ENCODE data around the gene CYSTM1. TPM values are rescaled to one million over a fixed set of nuclear protein-coding genes. Genes with fewer than 3 reads are reported as not detected.

CYSTM1 gene
- polyA plus RNA-seq, 1 experiment, result 33.1 TPM

DNA sequence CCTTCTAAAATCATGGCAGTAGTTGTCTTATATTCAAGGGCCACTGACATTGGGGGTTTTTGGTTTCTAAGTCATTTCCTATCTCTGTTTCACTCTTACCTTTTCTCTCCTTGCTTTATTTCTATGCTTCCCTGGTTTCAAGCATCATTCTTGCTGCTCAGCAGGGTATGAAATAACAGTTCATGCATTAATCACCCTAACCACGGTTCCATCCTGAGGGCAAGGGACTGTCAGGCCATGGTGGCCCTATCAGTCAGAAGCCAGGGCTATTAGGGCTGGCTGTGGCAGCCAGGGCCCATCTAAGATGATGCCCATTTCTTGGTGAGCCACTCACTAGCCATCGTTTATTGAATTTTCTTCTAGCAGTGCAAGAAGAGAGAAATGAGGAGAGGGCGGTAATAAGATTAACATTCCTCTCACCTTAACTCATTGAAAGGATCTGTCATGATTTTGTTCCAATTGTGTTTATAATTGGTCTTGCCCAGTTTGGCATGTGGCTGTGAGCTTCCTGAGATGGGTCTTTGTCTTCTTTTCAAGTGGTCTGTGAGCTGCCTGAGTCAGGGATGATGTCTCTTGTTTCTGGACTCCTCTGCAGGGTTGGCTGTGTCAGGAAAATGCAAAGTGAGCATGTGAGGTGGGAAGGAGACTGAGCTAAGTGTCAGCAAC lies 45.2 kb downstream of the CYSTM1 start:
- Histone ChIP-seq H3K4me3 (ENCODE audit: low read depth, low read length) (no peak overlapping the region), H3K36me3 (ENCODE audit: control insufficient read depth, insufficient read depth, low read length) (no peaks in the 10 kb centered on the region), H3K27me3 (ENCODE audit: control insufficient read depth, insufficient read depth, low read length) (no peaks in the 10 kb centered on the region)
- no peak for DNase-seq (ENCODE audit: low read depth)
- ChIA-PET POLR2A (no interaction called here), CTCF (interaction anchor here (0.7 to 2.7 kb wide), 4 partner anchors 9 to 75 kb away, joined by 3 to 11 read pairs (median 6); no protein-coding TSS in a partner anchor)
- TF ChIP-seq, protein P1, sequence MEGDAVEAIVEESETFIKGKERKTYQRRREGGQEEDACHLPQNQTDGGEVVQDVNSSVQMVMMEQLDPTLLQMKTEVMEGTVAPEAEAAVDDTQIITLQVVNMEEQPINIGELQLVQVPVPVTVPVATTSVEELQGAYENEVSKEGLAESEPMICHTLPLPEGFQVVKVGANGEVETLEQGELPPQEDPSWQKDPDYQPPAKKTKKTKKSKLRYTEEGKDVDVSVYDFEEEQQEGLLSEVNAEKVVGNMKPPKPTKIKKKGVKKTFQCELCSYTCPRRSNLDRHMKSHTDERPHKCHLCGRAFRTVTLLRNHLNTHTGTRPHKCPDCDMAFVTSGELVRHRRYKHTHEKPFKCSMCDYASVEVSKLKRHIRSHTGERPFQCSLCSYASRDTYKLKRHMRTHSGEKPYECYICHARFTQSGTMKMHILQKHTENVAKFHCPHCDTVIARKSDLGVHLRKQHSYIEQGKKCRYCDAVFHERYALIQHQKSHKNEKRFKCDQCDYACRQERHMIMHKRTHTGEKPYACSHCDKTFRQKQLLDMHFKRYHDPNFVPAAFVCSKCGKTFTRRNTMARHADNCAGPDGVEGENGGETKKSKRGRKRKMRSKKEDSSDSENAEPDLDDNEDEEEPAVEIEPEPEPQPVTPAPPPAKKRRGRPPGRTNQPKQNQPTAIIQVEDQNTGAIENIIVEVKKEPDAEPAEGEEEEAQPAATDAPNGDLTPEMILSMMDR (IDR thresholded peaks at IDR 0.05; ENCODE audit: insufficient read depth, low read depth, low read length), result no peak

DNA sequence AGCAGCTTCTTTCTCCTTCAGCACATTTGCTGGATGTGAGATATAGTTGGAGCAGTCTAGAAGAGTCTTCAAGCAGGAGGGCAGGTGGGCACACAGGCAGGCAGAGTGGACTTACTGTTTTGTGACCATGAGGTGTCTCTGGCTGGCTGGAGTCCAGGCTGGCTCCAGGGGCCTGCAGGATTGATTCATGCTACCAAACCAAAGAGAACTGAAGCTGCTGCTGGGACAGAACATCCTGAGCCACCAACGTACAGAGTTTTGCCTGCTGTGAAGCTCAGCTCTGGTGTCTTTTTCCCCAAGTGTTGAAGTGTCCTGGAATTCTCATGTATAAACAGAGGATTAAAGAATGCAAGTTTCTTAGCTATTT lies 45.7 kb downstream of the CYSTM1 start:
- no peak for DNase-seq (ENCODE audit: low read depth)
- POLR2A ChIA-PET, result no interaction called here

DNA sequence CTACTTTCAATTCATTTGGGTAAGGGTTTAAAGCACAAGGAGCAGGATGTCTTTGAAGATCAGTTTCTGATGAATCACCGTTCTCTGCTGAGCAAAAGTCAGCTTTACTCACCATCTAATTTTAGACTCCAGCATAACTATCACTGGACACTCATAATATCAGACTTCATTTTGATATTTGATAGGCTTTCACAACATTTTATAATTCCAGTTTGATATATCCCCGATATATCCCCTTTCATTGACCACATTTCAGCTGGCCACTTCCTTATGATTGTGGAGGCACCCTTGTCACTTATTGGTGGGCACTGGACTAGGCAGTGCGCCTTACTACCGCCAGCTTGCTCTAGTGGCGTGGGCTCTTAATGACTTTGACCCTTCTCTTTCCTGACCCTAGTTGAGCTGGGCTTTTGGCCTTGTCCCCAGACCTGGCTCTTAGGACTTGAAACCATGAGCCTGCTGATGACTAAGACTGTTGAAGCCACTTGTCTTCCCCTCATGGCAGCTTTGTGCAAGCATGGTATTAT lies 46.8 kb downstream of the CYSTM1 start:
- ChIA-PET CTCF (interaction anchor here (0.7 to 2.5 kb wide), 2 partner anchors 18 to 23 kb away, joined by 4 to 8 read pairs; no protein-coding TSS in a partner anchor), POLR2A (interaction anchor here (0.5 kb wide), 1 partner anchor 13 kb away, joined by 3 read pairs; no protein-coding TSS in a partner anchor)
- H3K36me3 ChIP-seq (ENCODE audit: control insufficient read depth, insufficient read depth, low read length), result no peaks in the 10 kb centered on the region
- H3K27me3 ChIP-seq (ENCODE audit: control insufficient read depth, insufficient read depth, low read length), result no peaks in the 10 kb centered on the region
- no peak overlapping the region for H3K4me3 ChIP-seq (ENCODE audit: low read depth, low read length)
- peak; percentile 43 for DNase-seq (ENCODE audit: low read depth)
- TF ChIP-seq, protein P1 (IDR thresholded peaks at IDR 0.05; ENCODE audit: insufficient read depth, low read depth, low read length), result no peak

More for the DNA sequence above, 45.7 kb downstream of the CYSTM1 start:
- Histone ChIP-seq H3K4me3 (ENCODE audit: low read depth, low read length) (no peak overlapping the region), H3K36me3 (ENCODE audit: control insufficient read depth, insufficient read depth, low read length) (no peaks in the 10 kb centered on the region), H3K27me3 (ENCODE audit: control insufficient read depth, insufficient read depth, low read length) (no peaks in the 10 kb centered on the region)
- TF ChIP-seq, protein P1 (IDR thresholded peaks at IDR 0.05; ENCODE audit: insufficient read depth, low read depth, low read length), result no peak
- CTCF ChIA-PET, result interaction anchor here (0.7 to 2.7 kb wide), 3 partner anchors 15 to 75 kb away, joined by 3 to 11 read pairs (median 8); no protein-coding TSS in a partner anchor

DNA sequence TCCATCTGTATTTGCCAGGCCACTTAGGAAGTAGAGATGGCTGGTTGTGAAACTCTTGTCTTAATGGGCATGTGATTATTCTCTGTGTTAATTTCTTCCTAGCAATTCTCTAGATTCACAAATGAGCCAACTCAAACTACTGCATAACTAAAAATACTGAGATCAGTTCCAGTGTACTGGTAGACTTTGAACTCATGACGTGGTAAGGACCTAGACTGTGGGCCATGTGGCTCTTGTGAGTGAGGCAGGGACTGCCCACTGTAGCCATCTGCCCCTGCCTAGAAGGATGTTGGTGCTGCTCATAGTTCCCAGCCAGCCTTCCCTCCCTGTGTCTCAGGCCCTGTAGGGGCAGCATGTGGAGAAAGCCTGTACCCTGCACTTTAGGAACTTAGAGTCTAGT lies 47.4 kb downstream of the CYSTM1 start:
- no peaks in the 10 kb centered on the region for H3K36me3 ChIP-seq (ENCODE audit: control insufficient read depth, insufficient read depth, low read length)
- TF ChIP-seq, protein P1 (IDR thresholded peaks at IDR 0.05; ENCODE audit: insufficient read depth, low read depth, low read length), result no peak
- no peaks in the 10 kb centered on the region for H3K27me3 ChIP-seq (ENCODE audit: control insufficient read depth, insufficient read depth, low read length)
- ChIA-PET POLR2A (no interaction called here), CTCF (interaction anchor here (2.5 kb wide), 1 partner anchor 22 kb away, joined by 8 read pairs; no protein-coding TSS in a partner anchor)
- DNase-seq (ENCODE audit: low read depth), result no peak
- H3K4me3 ChIP-seq (ENCODE audit: low read depth, low read length), result no peak overlapping the region

DNA sequence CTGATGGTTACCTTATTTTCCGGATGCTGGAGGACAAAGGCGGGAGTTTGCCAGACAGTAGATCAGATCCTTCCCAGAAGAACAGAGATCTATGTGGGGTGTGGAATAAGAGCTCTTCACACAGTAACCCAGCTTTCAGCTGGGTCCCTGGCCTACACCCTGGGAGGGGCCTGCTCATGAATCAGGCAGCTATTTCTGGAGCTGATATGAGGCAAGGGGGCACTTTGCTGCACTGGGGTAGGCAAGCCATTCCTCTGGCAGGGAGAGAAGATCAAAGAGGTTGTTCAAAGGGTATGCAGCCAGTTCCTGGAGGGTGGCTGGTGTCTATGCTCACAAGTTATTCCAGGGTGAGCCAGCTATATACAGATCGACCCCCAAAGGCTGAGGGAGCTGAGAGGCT lies 48.6 kb downstream of the CYSTM1 start:
- DNase-seq (ENCODE audit: low read depth), result no peak
- POLR2A ChIA-PET, result no interaction called here
- H3K36me3 ChIP-seq (ENCODE audit: control insufficient read depth, insufficient read depth, low read length), result no peaks in the 10 kb centered on the region
- CTCF ChIA-PET, result interaction anchor here (1.0 to 1.7 kb wide), 3 partner anchors 16 to 133 kb away, joined by 3 to 5 read pairs (median 4); no protein-coding TSS in a partner anchor
- TF ChIP-seq, protein P1 (IDR thresholded peaks at IDR 0.05; ENCODE audit: insufficient read depth, low read depth, low read length), result no peak
- H3K27me3 ChIP-seq (ENCODE audit: control insufficient read depth, insufficient read depth, low read length), result no peaks in the 10 kb centered on the region
- no peak overlapping the region for H3K4me3 ChIP-seq (ENCODE audit: low read depth, low read length)
